HepG2 (cell line): ENCODE measurements around the gene MDH2. TPM values are rescaled to one million over a fixed set of nuclear protein-coding genes. Genes with fewer than 3 reads are reported as not detected.

Source experiments
- ATAC-seq: fragments of 200-7000 bp; cut with Tn5 transposase; 3 replicates; pipeline ENCODE4 v1.9.1; 2020; ENCODE audit warnings: mild to moderate bottlenecking, moderate library complexity
- BruUV-seq: library from RNA; stranded (reverse); fragments of 400-500 nt; replicated peaks from 2 replicates; lab custom pipeline; 2021; lab: Mats Ljungman, UMichigan
- CTCF ChIA-PET: fragments of 300-600 bp; formaldehyde crosslinking; extraction: SDS; loops from one replicate; lab custom pipeline; 2021; ENCODE audit warnings: low total read pairs, inconsistent platforms, low intra/inter-chr PET ratio; lab: Yijun Ruan, JAX
- POLR2A ChIA-PET: fragments of 350-600 bp; sonication (Branson Sonifier 250); formaldehyde crosslinking; loops from one replicate; lab custom pipeline; 2020; ENCODE audit warnings: antibody characterized with exemption, inconsistent platforms; lab: Yijun Ruan, JAX
- DNase-seq: peaks from one replicate; pipeline ENCODE4 v3.0.0-alpha.2; 2015; ENCODE audit warnings: low spot score
- FAIRE-seq: peaks from 3 replicates; lab custom pipeline; 2011; peaks lifted over from hg19 to GRCh38; lab: Jason Lieb, UNC
- H2AFZ ChIP-seq: one replicate; pipeline ENCODE4 v1.6.1; 2011; ENCODE audit warnings: low read length, inconsistent platforms
- H3K27ac ChIP-seq: fragments of 300-600 bp; 3 replicates; pipeline ENCODE4 v1.8.0; 2011; ENCODE audit warnings: mixed run types, mild to moderate bottlenecking, mixed read lengths, low read length, inconsistent platforms; ENCODE audit not compliant: insufficient read depth; ENCODE audit errors: extremely low read length
- H3K27me3 ChIP-seq, 2 experiments: fragments of 200-600 bp in 1 of 2; 2 replicates in 1 of 2; 3 replicates in 1 of 2; pipeline versions ENCODE4 v1.6.0 to v1.8.0; 2011; ENCODE audit warnings: low read length in 2 of 2, mild to moderate bottlenecking in 2 of 2, moderate library complexity in 2 of 2, inconsistent platforms in 1 of 2; ENCODE audit not compliant: insufficient read depth in 2 of 2, control insufficient read depth in 1 of 2
- H3K36me3 ChIP-seq, 2 experiments: fragments of 200-600 bp in 1 of 2; replicated peaks in 1 of 2; 2 replicates in 1 of 2; 3 replicates in 1 of 2; pipeline versions ENCODE4 v1.5.1 to v1.8.0; 2011; ENCODE audit warnings: low read length in 2 of 2, inconsistent platforms in 1 of 2; ENCODE audit not compliant: insufficient read depth in 2 of 2, control insufficient read depth in 1 of 2
- H3K4me1 ChIP-seq: 2 replicates; pipeline ENCODE4 v1.5.1; 2012; ENCODE audit warnings: low read length, inconsistent platforms; ENCODE audit not compliant: insufficient read depth
- H3K4me2 ChIP-seq: 2 replicates; pipeline ENCODE4 v1.6.0; 2011; ENCODE audit warnings: low read depth, low read length, inconsistent platforms
- H3K4me3 ChIP-seq, 3 experiments: fragments of 200-600 bp in 1 of 3; sonication (generic), shearing (Covaris generic) in 1 of 3; replicated peaks in 1 of 3; 2 replicates each; pipeline ENCODE4 v1.5.1; 2011 to 2016; ENCODE audit warnings: low read length in 3 of 3, inconsistent platforms in 2 of 3, low read depth in 2 of 3, mild to moderate bottlenecking in 2 of 3, control low read depth in 1 of 3, mixed read lengths in 1 of 3; ENCODE audit not compliant: insufficient read depth in 1 of 3
- H3K79me2 ChIP-seq: one replicate; pipeline ENCODE4 v1.6.1; 2011; ENCODE audit warnings: low read length, inconsistent platforms; ENCODE audit not compliant: insufficient read depth
- H3K9ac ChIP-seq: 2 replicates; pipeline ENCODE4 v1.6.0; 2011; ENCODE audit warnings: mild to moderate bottlenecking, low read depth, low read length, inconsistent platforms; ENCODE audit not compliant: insufficient read depth
- H3K9me3 ChIP-seq: 2 replicates; pipeline ENCODE4 v1.5.1; 2012; ENCODE audit warnings: mild to moderate bottlenecking, low read length
- H4K20me1 ChIP-seq: 2 replicates; pipeline ENCODE4 v1.6.0; 2011; ENCODE audit warnings: inconsistent platforms, mild to moderate bottlenecking, low read length, moderate library complexity; ENCODE audit not compliant: insufficient read depth
- AGO2 ChIP-seq: fragments of 200-400 bp; formaldehyde crosslinking; optimal IDR thresholded peaks from 2 replicates; pipeline ENCODE3; 2017; ENCODE audit warnings: mild to moderate bottlenecking, low read depth, low read length, moderate library complexity
- CENPBD1 ChIP-seq: sonication (generic); formaldehyde crosslinking; IDR thresholded peaks from 2 replicates; pipeline ENCODE4 v1.8.0; 2022; ENCODE audit warnings: missing genetic modification reagents, low read depth, mild to moderate bottlenecking, borderline replicate concordance
- CENPT ChIP-seq: sonication (generic); formaldehyde crosslinking; IDR thresholded peaks from 2 replicates; pipeline ENCODE4 v1.8.0; 2022; ENCODE audit warnings: low read depth, mild to moderate bottlenecking, moderate library complexity, missing genetic modification reagents
- IRF9 ChIP-seq: sonication (generic); formaldehyde crosslinking; IDR thresholded peaks from 2 replicates; pipeline ENCODE4 v1.8.0; 2022; ENCODE audit warnings: missing genetic modification reagents, mild to moderate bottlenecking, borderline replicate concordance
- POLR2A ChIP-seq, 2 experiments: IDR thresholded peaks; 2 replicates each; pipeline ENCODE4 v1.6.1; 2011; ENCODE audit warnings: low read depth in 2 of 2, low read length in 2 of 2, mild to moderate bottlenecking in 1 of 2, moderate library complexity in 1 of 2; ENCODE audit not compliant: insufficient read depth in 1 of 2
- RBFOX2 ChIP-seq: fragments of 200-400 bp; formaldehyde crosslinking; IDR thresholded peaks from 2 replicates; pipeline ENCODE4 v1.6.1; 2017; ENCODE audit warnings: low read depth, mild to moderate bottlenecking, low read length
- SNAPC5 ChIP-seq: sonication (generic); formaldehyde crosslinking; IDR thresholded peaks from 2 replicates; pipeline ENCODE4 v1.8.1; 2023; ENCODE audit warnings: mild to moderate bottlenecking, missing genetic modification reagents, borderline replicate concordance
- SSRP1 ChIP-seq: IDR thresholded peaks from 2 replicates; pipeline ENCODE4 v1.6.1; 2016; ENCODE audit warnings: control low read depth
- THYN1 ChIP-seq: sonication (generic); formaldehyde crosslinking; IDR thresholded peaks from 2 replicates; pipeline ENCODE4 v1.8.1; 2023; ENCODE audit warnings: low read depth, mild to moderate bottlenecking, moderate library complexity, missing genetic modification reagents, borderline replicate concordance
- ZBTB38 ChIP-seq: sonication (generic); formaldehyde crosslinking; IDR thresholded peaks from 2 replicates; pipeline ENCODE4 v1.5.1; 2020; ENCODE audit warnings: mild to moderate bottlenecking, missing genetic modification reagents
- ZC3H13 ChIP-seq: sonication (generic); formaldehyde crosslinking; IDR thresholded peaks from 2 replicates; pipeline ENCODE4 v1.8.1; 2023; ENCODE audit warnings: mild to moderate bottlenecking, missing genetic modification reagents, moderate library complexity
- ZFYVE20 ChIP-seq: sonication (generic); formaldehyde crosslinking; IDR thresholded peaks from 2 replicates; pipeline ENCODE4 v1.8.0; 2023; ENCODE audit warnings: low read depth, mild to moderate bottlenecking, moderate library complexity, missing genetic modification reagents, borderline replicate concordance
- ZNF121 ChIP-seq: sonication (generic); formaldehyde crosslinking; IDR thresholded peaks from 2 replicates; pipeline ENCODE4 v1.5.0; 2020; ENCODE audit warnings: mild to moderate bottlenecking, missing genetic modification reagents
- ZNF292 ChIP-seq: sonication (generic); formaldehyde crosslinking; IDR thresholded peaks from 2 replicates; pipeline ENCODE4 v1.8.1; 2022; ENCODE audit warnings: mild to moderate bottlenecking, low read depth, missing genetic modification reagents, borderline replicate concordance
- ZNF326 ChIP-seq: sonication (generic); formaldehyde crosslinking; IDR thresholded peaks from 2 replicates; pipeline ENCODE4 v1.4.0; 2020; ENCODE audit warnings: missing genetic modification reagents, borderline replicate concordance
- ZNF614 ChIP-seq: IDR thresholded peaks from 2 replicates; pipeline ENCODE4 v1.6.1; 2018; ENCODE audit warnings: missing biosample characterization, missing genetic modification reagents, inconsistent platforms, borderline replicate concordance
- WGBS: methylation state at CpG from one replicate; pipeline ENCODE4 v1.1.6; 2017; ENCODE audit warnings: low lambda C conversion rate; 5-methylcytosine and 5-hydroxymethylcytosine counted together
- in situ Hi-C: cut with HindIII; loops from 2 replicates; pipeline ENCODE4 v1.10.0; 2017; ENCODE audit warnings: low pct_unique_long_range_greater_than_20kb; ENCODE audit not compliant: extremely low pct_ligation_motif_present
- intact Hi-C: fragments of 100-400 bp; cut with micrococcal nuclease; formaldehyde crosslinking; loops from one replicate; pipeline ENCODE4 v1.10.0; 2022; ENCODE audit not compliant: unreplicated experiment
- polyA plus RNA-seq, 8 experiments: library from polyadenylated mRNA; depleted of rRNA in 3 of 8; stranded (reverse) in 7 of 8; unstranded in 1 of 8; fragments of >200 nt; fragmentation: Illumina TruSeq in 4 of 8; extraction: Trizol in 4 of 8; gene quantifications; 2 replicates each; pipeline versions ENCODE4 v1.2.1 to v1.2.3, GENCODE V29; 2011 to 2016; ENCODE audit warnings: low read depth in 4 of 8, missing spikeins in 1 of 8, mixed read lengths in 1 of 8; ENCODE audit not compliant: insufficient read depth in 1 of 8
- total RNA-seq, 5 experiments: library from RNA; depleted of rRNA; stranded (reverse); fragments of >200 nt; fragmentation: Illumina TruSeq; extraction: Trizol; gene quantifications; 2 replicates each; pipeline ENCODE4 v1.2.3, GENCODE V29; 2016; ENCODE audit warnings: low read depth in 1 of 5

Gene MDH2
- total and polyA plus RNA-seq, 2 of the 13 experiments (the other 11 are each of a cell fraction or from before 2014, with no cell fraction given) = 81.4 to 90.3 TPM

- no peaks in the 10 kb centered on the region for H3K79me2 ChIP-seq
- no peak for TF ChIP-seq SSRP1 (CRISPR knock-in tag)
- TF ChIP-seq ZC3H13 = peak; percentile 63
- TF ChIP-seq IRF9 (CRISPR knock-in tag) = no peak
- no peak for TF ChIP-seq ZFYVE20
- no peak for TF ChIP-seq CENPBD1 (CRISPR knock-in tag)
- TF ChIP-seq POLR2A (IDR thresholded peaks at IDR 0.05; ENCODE audit: insufficient read depth in 1 of 2, low read depth in 2 of 2, low read length in 2 of 2) = 0 out of 4 replicates have a peak, but pooled peaks of 1 of the 2 experiments have one; percentile 12
- no peak for TF ChIP-seq ZNF121
- no peak for TF ChIP-seq ZNF326 (CRISPR knock-in tag)
- peak; percentile 47 for TF ChIP-seq AGO2
- peak; percentile 14 for TF ChIP-seq RBFOX2
- no peak for TF ChIP-seq CENPT (CRISPR knock-in tag)
- 0 out of 2 replicates have a peak, but pooled peaks have one; percentile 18 for TF ChIP-seq ZBTB38 (CRISPR knock-in tag)
- TF ChIP-seq THYN1 (CRISPR knock-in tag) = no peak
- TF ChIP-seq ZNF292 (CRISPR knock-in tag) = no peak
- no peak for TF ChIP-seq ZNF614 (CRISPR knock-in tag)
- TF ChIP-seq SNAPC5 (CRISPR knock-in tag) = no peak
- CTCF ChIA-PET = no interaction called here
- no peaks in the 10 kb centered on the region for H3K9me3 ChIP-seq
- no TSS peak for BruUV-seq
- H3K36me3 ChIP-seq = peaks cover 34 to 44% of the 10 kb centered on the region in 2 experiments; a peak in 4 of 5 replicates
- WGBS = 97% methylated on average over 43 of the region's 47 CpGs
- intact Hi-C loops (no loop called here), in situ Hi-C loops (no loop called here)
- H3K27ac ChIP-seq = no peak overlapping the region
- peaks cover 4% of the 10 kb centered on the region for H3K4me1 ChIP-seq
- no peak overlapping the region for H3K9ac ChIP-seq
- H3K4me3 ChIP-seq = no peak overlapping the region
- no peak overlapping the region for H3K4me2 ChIP-seq
- POLR2A ChIA-PET = no interaction called here
- no peaks in the 10 kb centered on the region; the same call in 1 of the 2 replicates for H4K20me1 ChIP-seq
- no peak overlapping the region for H2AFZ ChIP-seq
- ATAC-seq (peak; percentile 4; the same call in 2 of the 3 replicates), FAIRE-seq (no peak), DNase-seq (no peak)
- H3K27me3 ChIP-seq = no peaks in the 10 kb centered on the region
These were observed 24.6 kb downstream of the MDH2 start for GRCh38 chr7:76072243-76073148.
